Stimulated activated CD4-positive, alpha-beta T cell treated with anti-CD3 and anti-CD28 coated beads, TNF-alpha, amount 100 ng/mL, for 48 hours (primary cell): ENCODE data around the gene RGS7.

Experiments used
- DNase-seq, 3 donors: peaks; one replicate each; pipeline ENCODE4 v3.0.0-alpha.2; 2020; ENCODE audit warnings: low read depth in 3 of 3

RGS7 gene

DNA sequence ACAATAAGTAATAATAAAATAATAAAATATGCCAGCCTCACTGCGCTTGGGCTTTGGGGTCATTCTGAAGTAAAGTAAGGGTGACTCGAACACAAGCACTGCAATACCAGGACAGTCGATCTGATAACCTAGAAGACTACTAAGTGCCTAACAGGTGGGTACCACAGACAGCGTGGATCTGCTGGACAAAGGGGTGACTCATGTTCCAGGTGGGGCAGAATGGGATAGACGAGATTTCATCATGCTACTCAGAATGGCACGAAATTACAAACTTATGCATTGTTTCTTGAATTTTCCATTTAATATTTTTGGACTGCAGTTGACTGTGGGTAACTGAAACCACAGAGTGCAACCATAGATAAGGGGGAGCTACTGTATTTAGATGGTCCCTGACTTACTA, 523.9 kb downstream of the RGS7 start:
- no peak for DNase-seq

DNA sequence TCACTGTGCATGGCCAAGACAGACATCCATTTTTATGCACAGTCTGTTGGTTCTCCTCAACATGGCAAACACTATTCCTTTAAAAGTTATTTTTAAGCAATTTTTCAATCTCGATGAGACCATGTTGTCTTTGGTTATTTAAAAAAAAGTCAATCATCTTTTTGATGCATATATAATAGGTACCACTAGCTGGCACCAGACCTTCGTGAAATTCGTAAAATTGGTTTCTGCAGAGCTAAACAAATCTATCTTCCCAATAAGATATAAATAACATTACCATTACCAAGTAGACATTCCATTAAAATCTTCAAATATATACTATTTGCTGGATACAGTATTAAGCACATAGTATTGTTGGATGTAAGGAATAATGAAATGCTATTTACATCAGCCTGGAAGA, 525.1 kb downstream of the RGS7 start:
- no peak for DNase-seq

DNA sequence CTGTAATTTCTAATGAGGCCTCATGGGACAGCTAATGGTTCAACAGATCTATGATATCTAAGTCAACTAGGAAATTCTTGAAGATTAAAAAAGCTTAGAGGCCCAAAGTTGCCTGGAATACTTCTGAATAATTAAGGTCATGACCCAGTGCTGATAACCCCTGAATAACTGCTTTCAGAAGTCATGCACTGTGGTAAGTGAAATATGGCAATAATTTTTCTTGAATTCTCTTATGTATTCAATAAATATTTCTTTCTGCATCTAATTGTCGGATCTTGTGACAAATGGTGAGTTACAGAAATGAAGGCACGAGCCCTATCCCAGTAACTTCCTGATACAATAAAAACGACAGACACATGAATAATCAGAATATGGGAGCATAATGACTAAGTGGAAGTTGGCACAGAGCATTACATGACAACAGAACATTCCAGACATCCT, 525.8 kb downstream of the RGS7 start:
- no peak for DNase-seq

DNA sequence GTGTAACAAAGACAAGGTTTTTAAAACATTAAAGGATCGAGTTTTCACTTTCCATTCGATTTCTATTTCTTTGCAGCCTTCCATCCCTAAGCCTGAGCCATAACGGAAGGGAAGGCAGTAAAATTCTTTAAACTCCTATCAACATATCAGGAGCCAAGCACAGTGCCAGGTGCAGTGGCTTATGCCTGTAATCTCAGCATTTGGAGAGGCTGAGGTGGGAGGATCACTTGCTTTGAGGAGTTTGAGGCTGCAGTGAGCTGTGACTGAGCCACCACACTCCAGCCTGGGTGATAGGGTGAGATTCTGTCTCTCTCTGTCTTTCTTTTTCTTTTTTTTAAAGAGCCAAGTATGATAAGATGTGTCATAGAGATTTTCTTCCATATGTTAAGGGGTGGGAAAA, 527.5 kb downstream of the RGS7 start:
- no peak for DNase-seq

DNA sequence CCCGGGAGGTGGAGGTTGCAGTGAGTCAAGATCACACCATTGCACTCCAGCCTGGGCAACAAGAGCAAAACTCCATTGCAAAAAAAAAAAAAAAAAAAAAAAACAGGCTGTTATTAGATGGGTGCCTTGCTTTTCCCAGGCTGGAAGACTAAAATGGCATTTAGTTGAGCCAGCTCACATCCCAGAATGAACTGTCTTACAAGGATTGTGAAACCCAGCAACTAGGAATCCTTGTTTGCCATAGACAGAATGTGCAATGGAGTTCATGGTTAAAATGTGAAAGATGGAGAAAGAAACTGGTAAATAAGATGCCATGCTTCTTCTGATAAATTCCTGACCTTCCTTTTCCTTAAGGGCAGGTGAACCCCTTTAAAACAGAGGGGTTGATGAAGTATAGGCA, 529.2 kb downstream of the RGS7 start:
- no peak for DNase-seq

DNA sequence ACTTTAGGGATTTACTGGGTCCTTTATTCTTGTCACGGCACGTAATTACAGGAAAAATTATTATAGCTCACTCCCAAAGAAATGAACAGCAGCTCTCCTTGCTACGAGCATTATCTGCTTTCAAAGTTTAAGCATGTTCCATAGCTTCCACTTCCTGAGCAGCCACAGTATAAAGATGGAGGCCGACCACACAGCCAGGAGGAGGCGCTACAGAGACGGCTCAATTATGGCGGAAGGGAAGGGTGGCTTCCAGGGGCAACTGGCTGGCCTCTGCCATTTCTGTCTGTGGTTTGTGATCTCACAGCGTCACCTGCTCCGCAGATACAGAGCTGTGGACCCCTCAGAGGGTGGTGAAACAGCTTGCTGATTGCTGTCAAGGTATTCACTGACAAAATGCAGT, 532.8 kb downstream of the RGS7 start:
- no peak for DNase-seq

DNA sequence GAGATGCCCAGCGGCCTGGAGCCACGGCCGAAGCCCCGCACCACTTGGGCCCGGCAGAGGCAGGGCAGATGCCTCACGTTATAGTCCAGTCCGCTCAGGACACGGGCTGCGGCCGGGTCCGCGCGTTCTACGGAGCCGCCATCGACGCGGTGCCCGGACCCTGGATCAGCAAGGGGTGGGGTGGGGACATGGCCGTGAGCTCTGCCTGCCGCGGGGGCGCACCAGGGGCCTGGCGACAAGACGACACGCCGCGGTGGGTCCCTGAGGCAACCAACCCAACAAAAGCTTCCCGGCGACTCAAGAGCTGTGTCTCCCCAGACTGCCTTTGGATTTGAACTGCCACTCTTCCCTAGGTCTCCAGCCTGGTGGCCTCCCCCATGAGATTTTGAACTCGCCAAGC, 533.6 kb downstream of the RGS7 start:
- no peak for DNase-seq

DNA sequence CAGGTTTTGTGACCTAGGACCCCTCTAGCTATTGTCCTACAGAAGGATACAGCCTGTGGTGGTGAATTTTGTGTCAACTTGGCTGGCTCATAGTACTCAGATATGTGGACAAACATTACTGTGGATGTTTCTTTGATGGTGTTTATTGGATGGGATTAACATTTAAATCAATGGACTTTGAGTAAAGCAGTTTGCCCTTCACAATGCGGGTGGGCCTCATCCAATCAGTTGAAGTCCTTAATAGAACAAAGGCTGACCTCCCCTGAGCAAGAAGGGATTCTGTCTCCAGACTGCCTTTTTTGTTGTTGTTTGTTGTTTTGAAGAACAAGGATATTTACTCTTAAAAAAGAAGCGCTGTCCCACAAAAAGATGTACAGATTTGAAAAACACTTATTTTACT, 535.1 kb downstream of the RGS7 start:
- DNase-seq: no peak

DNA sequence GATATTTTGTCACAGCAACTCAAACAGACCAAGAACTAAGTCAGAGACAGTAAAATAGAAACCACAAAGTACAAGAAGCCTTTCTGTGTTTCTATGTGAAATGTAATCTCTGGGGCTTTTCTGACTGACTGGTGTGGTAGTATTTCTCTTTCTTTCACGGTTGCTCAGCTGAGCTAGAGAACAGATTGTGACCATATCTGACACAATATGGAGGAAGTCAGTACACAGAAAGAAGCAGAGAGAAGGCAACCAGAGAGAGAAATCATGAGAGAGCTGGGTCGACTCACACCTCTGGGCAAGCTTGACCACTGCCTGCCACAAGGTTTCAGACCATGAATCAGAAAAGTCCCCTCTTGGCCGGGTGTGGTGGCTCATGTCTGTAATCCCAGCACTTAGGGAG, 536.2 kb downstream of the RGS7 start:
- DNase-seq: no peak

DNA sequence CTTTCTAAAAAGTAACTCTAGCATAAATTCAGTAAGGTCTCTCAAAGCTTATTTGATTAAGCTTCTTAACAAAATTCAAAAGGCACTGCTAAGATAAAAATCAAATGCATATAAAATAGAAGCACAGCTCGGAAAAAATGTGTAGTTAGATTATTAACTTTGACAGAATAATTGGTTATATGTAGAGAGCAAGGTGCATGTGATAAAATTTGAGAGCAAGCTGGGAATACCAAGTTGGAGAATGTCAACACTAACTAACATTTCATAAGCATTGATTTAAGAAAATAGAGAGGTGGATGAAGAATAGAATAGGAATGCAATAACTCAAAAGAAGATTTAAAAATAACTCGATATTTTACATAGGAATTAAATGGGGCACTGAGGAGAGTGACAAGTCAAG, 540.5 kb downstream of the RGS7 start:
- no peak for DNase-seq

DNA sequence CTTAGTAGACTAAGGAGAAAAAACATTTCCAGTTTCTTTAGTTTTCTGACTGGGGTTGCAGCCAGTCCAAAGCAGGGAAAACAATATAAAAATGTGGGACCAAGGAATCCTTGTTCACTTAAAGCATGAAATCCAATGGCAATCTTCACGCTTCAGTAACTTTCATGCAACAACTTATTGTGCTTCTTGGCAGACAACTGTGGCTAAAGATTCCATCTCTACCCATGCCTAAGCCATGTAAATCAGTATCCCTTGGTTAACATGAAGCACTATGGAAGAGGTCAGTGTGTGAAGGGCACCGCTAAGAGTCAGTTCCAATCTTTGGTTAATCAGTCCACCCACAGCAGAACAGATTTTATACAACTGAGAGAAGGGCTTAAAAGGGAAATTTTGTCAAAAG, 543.3 kb downstream of the RGS7 start:
- no peak for DNase-seq

DNA sequence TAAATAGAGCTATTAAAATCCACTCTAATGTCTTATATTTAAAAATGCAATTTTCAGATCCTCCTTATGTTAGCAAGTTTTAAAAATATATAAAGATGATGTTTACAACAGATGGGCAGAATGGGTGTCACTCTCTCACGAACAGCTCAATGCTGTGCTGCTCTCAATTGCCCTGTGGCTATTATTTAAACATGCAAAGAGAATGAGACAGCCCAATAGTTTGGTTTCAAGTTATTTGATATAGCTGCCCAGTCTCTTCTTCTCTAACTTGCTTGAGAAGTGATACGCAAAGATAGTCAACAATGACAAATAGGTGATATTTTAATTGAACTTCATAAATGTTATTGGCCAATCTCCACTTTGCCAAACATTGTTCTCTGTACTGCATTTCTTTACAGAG, 545.7 kb downstream of the RGS7 start:
- no peak for DNase-seq

DNA sequence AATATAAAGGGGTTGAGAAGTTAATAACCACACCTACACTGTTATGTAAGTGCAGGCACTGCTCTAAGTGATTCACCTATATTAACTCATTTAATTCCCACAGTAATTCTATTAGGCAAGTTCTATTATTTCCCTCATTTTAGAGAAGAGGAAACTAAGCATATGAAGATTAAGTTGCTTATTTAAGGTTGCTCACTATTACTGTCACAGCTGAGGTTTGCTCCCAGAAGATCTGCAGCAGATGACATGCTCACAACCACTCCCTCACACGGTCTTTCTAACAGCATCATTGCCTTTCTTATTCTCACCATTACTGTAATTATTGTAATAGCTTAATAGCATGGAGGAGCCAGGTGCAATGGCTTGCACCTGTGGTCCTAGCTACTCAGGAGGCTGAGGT, 548.6 kb downstream of the RGS7 start:
- no peak for DNase-seq

DNA sequence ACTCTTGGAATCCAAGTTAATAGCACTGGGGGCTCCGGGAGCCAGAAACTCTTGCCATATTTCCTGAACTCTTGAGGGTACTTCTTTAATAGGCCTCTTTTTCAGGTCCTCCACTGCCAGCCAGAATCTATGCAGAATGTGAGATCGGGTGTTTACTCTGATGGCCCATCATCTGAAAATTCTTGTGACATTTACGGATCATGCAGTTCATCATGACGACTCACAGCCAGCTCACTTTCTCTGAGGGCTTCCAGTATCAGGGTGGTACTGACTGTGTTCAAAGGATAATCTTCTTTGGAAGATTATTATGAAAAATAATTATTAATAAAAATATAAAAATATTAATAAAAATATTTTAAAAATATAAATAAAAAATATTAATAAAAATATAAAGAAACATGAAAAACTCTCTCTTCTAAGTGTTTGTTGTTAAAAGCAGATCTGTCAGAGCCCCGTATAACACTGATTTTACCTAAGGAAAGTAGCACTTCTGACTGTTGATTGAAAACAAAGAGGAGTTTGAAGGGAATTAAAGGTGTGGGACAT, 550.7 kb downstream of the RGS7 start:
- DNase-seq: no peak

DNA sequence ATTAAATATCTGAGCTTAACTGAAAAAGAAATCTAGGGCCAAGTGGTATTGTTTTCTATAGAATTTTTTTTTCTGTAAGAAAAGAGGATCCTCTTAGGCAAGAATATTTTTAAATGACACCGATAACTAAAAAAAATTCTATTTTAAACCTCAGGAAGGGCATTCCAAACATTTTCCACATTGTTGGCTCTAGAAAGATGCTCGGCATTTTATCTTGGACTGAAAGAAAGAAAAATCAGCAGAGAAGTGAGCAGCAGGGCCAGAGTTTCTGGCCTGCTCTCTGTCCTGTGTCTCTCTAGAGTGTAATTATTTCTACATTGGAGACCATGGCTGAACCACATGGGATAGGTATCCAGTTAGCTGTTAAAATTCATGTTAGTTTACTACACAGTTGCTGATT, 552.5 kb downstream of the RGS7 start:
- no peak for DNase-seq

DNA sequence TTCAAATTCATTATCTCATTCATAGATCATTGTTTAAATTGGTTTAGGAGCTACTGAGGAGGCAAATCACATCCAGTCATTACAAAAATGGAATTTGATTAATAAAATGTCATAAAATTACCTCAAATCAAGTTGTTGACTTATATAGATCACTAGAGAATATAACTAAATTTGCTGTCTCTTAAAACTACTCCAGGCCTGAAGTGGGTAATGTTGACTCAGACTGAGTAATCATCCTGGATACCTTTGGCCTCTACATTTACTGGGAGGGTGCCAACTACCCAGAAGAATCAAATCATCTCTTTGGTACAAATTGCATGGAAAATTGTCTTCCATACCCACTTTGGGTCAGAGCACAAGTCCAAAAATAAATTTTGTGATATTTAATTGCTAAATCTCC, 553.9 kb downstream of the RGS7 start:
- DNase-seq: no peak

DNA sequence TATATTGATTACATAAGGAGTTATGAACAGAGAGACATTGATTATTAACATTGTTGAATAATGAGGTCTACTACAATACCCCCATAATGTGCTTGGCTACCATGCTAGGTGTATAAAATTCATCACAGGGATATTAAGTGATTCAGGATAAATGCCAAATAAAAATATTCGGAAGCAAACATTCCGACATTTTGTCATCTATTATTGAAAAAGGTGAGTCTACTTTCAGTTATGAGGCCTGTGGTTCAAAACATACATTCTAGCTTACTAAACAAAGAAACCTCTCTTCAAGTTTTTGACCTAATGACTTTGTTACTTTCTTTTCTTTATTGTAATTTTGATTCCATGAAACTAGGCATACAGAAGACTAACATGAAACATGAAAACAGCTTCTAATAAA, 554.7 kb downstream of the RGS7 start:
- no peak for DNase-seq

DNA sequence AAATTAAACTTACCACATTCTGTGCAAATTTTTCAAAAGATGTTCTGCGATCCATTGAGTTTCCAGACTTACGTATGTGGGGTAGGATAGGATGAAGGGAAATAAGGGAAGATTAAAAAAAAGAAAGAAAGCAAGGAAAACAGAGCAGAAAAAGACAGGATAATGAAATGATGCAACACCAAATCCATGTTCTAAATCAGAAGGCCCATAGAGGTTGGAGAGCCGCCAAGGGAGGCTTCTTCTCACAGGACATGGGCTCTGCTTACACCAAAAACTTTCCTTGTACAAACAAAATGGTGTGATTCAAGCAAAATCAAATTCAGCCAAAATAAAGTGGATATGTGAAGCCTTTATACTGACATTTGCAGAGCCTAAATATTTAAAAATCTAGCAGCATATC, 555.6 kb downstream of the RGS7 start:
- no peak for DNase-seq

DNA sequence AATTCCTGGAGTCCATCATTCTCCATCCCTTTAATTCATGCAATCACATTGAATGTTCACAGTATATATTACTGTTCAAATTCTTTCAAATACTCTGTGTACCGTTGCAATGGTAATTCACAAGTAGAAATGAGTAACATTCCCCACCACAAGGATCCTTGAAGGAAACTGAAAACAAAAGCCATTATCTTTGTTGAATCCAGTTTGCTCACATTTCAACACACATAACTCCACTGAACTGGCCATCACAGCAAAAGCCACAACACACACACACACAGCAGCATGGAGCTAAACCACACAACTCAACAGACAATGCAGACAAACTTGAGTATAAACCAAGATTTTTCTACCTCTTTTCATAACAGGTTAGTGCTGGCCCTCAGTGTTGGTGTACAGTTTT, 556.7 kb downstream of the RGS7 start:
- DNase-seq: no peak

DNA sequence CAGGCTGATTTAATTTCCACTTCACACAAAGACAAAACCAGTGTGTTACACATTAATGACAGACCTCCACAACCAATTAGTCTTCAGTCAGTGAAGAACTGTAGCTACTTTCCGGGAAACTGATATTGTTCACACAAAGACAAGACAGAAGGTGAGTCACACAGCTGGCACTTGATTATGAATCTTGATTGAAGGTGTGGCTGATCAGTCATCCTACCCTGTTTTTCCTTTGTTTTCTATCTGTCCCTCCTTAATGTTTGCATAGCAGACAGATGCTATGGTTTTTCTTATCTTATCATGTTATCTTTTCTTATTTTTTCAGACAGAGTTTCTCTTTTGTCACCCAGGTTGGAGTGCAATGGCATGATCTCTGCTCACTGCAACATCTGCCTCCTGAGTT, 560.0 kb downstream of the RGS7 start:
- DNase-seq: no peak

DNA sequence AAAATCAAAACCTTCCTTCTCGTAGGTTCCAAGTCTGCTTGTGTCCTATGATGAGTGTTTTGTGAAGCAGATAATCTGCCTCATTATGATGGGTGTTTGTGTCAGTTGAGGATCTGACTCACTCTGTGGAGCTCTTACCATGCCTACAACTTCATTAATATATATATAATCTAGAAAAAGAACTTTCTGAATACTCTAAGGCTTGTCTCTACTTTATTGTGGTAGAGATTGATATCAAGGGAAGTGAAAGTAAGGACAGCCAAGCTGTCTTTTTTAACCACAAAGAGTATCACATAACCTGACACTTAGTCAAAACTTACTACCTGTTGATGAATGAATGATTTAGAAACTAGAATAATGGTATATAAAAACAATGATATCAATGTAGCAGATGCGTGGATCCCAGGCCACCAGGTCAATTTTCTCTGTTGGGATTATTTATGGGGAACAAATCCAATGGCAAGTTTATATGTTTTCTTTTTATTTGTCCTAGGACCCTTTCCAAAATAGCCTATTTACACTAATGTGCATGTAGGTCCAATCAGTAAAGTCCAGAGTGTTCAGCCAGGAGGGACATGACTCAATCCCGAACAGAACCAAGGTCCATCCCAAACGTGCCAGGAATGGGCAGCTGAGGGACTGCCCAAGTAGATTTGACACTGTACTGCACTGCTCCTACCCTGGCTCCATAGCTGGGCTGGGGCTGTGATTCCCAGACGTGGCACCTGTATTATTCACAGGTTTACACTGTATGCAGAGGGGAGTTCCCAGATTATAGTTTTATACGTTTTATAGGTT, 562.8 kb downstream of the RGS7 start:
- DNase-seq: no peak

DNA sequence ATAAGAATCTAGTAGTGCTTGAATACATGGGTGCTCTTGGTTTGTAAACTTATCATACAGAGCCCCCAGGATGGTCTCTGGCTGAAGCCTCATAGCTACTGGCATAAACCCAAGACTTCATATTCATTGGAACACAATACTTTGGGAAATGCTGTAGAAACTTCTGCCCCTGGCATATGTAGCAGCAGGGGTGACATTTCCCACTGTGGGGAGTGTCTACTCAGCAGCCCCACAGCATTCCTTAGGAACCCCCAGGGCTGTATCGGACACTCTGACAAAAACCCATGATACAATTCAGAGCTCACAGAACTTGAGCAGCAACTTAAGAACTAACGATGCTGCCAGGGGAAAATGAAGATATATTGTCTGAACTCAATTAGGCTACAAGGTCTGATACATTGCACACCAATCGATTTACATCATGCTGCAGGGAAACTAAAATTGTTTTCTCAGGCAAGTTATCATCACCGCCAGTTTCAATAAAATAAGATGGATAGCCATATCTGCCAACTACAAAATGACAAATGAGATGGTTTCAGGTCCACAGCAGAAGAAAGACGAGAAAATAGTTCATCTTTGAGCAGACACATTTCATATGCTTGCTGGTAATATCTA, 564.0 kb downstream of the RGS7 start:
- DNase-seq: no peak

DNA sequence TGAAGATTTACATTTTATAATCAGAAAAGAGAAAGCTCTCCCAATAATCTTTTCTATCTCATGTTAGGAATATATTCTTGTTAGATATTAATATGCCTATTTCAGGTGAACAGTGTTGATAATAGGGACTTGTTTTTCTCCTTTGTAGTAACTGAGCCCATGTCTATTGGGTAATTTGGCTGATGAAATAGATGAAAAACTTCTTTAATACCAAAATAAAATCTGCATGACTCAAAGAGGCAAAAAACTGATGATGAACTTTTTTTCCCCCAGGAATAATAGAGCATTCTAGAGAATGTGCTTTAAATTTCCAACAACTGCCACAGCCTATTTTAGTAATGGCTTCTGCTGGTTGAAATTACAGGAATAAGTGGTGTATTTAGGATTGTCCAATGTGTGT, 566.1 kb downstream of the RGS7 start:
- DNase-seq: no peak

DNA sequence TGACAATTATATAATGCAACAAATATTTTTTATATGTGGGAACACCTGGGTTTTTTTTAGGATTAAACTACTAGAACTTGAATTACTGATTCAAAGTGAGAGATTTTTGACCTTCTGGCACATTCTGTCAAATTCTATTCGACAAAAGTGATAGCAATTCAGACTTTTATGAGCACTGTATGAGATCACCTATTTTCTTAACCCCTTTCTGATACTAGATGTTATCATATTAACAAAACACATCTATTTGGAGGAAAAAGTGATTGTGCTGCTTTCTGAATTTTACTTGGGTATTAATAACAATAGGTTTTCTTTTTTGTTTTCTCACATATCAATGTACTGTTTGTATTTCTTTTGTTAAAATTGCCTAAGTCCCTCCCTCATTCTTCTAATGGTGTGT, 570.1 kb downstream of the RGS7 start:
- DNase-seq: no peak
